IMR-90 (cell line): Measurements from ENCODE around the gene CCND1. TPM values are rescaled to one million over a fixed set of nuclear protein-coding genes. Genes with fewer than 3 reads are reported as not detected.

Source experiments
- ATAC-seq: fragments of 200-7000 bp; cut with Tn5 transposase; 2 replicates; pipeline ENCODE4 v1.9.1; 2020; ENCODE audit warnings: low read depth, mild to moderate bottlenecking, moderate library complexity
- BruUV-seq: library from RNA; stranded (reverse); fragments of 400-500 nt; replicated peaks from 2 replicates; lab custom pipeline; 2021; lab: Mats Ljungman, UMichigan
- CTCF ChIA-PET: fragments of 300-600 bp; formaldehyde crosslinking; extraction: SDS; loops from one replicate; lab custom pipeline; 2021; ENCODE audit warnings: antibody characterized with exemption; lab: Yijun Ruan, JAX
- POLR2A ChIA-PET: fragments of 300-600 bp; sonication (Branson Sonifier 250); formaldehyde crosslinking; loops from one replicate; lab custom pipeline; 2022; ENCODE audit warnings: antibody characterized with exemption; ENCODE audit not compliant: unreplicated experiment; lab: Charles Lee
- DNase-seq: peaks from one replicate; pipeline ENCODE4 v3.0.0; 2013
- H2AFZ ChIP-seq: replicated peaks from 2 replicates; pipeline ENCODE3; 2013; ENCODE audit warnings: low read length, mild to moderate bottlenecking; ENCODE audit not compliant: poor library complexity
- H2AK5ac ChIP-seq: 2 replicates; pipeline ENCODE4 v1.6.1; 2013; ENCODE audit warnings: low read depth, low read length, inconsistent platforms
- H2AK9ac ChIP-seq: replicated peaks from 2 replicates; pipeline ENCODE3; 2013; ENCODE audit warnings: mild to moderate bottlenecking, low read depth, low read length, moderate library complexity; ENCODE audit not compliant: poor library complexity
- H2BK120ac ChIP-seq: 2 replicates; pipeline ENCODE4 v1.6.1; 2013; ENCODE audit warnings: low read depth, low read length, inconsistent platforms
- H2BK15ac ChIP-seq: 3 replicates; pipeline ENCODE4 v1.6.1; 2013; ENCODE audit warnings: low read depth, low read length, inconsistent platforms
- H2BK20ac ChIP-seq: 2 replicates; pipeline ENCODE4 v1.6.1; 2013; ENCODE audit warnings: low read depth, mild to moderate bottlenecking, inconsistent platforms, low read length, moderate library complexity
- H2BK5ac ChIP-seq: 2 replicates; pipeline ENCODE4 v1.6.1; 2013; ENCODE audit warnings: mild to moderate bottlenecking, low read depth, low read length, inconsistent platforms; ENCODE audit not compliant: poor library complexity, severe bottlenecking
- H3K14ac ChIP-seq: replicated peaks from 2 replicates; pipeline ENCODE4 v1.6.1; 2013; ENCODE audit warnings: low read depth, low read length, inconsistent platforms
- H3K18ac ChIP-seq: 2 replicates; pipeline ENCODE4 v1.6.1; 2013; ENCODE audit warnings: low read depth, low read length, control low read depth
- H3K23ac ChIP-seq: 2 replicates; pipeline ENCODE4 v1.6.1; 2013; ENCODE audit warnings: low read depth, low read length, inconsistent platforms
- H3K27ac ChIP-seq: 2 replicates; pipeline ENCODE4 v1.5.1; 2013; ENCODE audit warnings: mild to moderate bottlenecking, control low read depth, low read length; ENCODE audit not compliant: insufficient read depth
- H3K27me3 ChIP-seq: 2 replicates; pipeline ENCODE4 v1.6.1; 2013; ENCODE audit warnings: low read length; ENCODE audit not compliant: control insufficient read depth, insufficient read depth
- H3K36me3 ChIP-seq: 2 replicates; pipeline ENCODE4 v1.6.1; 2013; ENCODE audit warnings: low read length, mixed read lengths; ENCODE audit not compliant: control insufficient read depth, insufficient read depth
- H3K4ac ChIP-seq: 2 replicates; pipeline ENCODE4 v1.6.1; 2013; ENCODE audit warnings: low read depth, low read length, inconsistent platforms
- H3K4me1 ChIP-seq: 2 replicates; pipeline ENCODE4 v1.6.1; 2013; ENCODE audit warnings: low read length, mixed read lengths; ENCODE audit not compliant: control insufficient read depth, insufficient read depth
- H3K4me2 ChIP-seq: 2 replicates; pipeline ENCODE4 v1.6.1; 2013; ENCODE audit warnings: low read depth, mild to moderate bottlenecking, control low read depth, low read length, moderate library complexity
- H3K4me3 ChIP-seq: 2 replicates; pipeline ENCODE4 v1.5.1; 2013; ENCODE audit warnings: low read depth, mild to moderate bottlenecking, control low read depth, low read length, moderate library complexity; ENCODE audit not compliant: insufficient read depth
- H3K56ac ChIP-seq: 2 replicates; pipeline ENCODE4 v1.6.1; 2013; ENCODE audit warnings: low read length, inconsistent platforms; ENCODE audit not compliant: insufficient read depth; ENCODE audit errors: extremely low read depth
- H3K79me1 ChIP-seq, 2 experiments: 2 replicates each; pipeline ENCODE4 v1.6.1; 2013; ENCODE audit warnings: low read length in 2 of 2, inconsistent platforms in 1 of 2, low read depth in 1 of 2
- H3K9ac ChIP-seq: 2 replicates; pipeline ENCODE4 v1.6.1; 2013; ENCODE audit warnings: low read depth, low read length, control low read depth
- H3K9me1 ChIP-seq: 2 replicates; pipeline ENCODE4 v1.6.1; 2013; ENCODE audit warnings: low read length, inconsistent platforms; ENCODE audit not compliant: insufficient read depth
- H3K9me3 ChIP-seq: 2 replicates; pipeline ENCODE4 v1.6.1; 2013; ENCODE audit warnings: low read length; ENCODE audit not compliant: control insufficient read depth, insufficient read depth
- H4K20me1 ChIP-seq: 2 replicates; pipeline ENCODE4 v1.6.1; 2013; ENCODE audit warnings: low read length, inconsistent platforms; ENCODE audit not compliant: insufficient read depth
- H4K5ac ChIP-seq: 2 replicates; pipeline ENCODE4 v1.6.1; 2013; ENCODE audit warnings: mild to moderate bottlenecking, low read depth, low read length, control low read depth
- H4K8ac ChIP-seq, 2 experiments: 2 replicates each; pipeline ENCODE4 v1.6.1; 2013; ENCODE audit warnings: low read depth in 2 of 2, low read length in 2 of 2, control low read depth in 1 of 2, inconsistent platforms in 1 of 2
- H4K91ac ChIP-seq: 2 replicates; pipeline ENCODE4 v1.6.1; 2013; ENCODE audit warnings: low read depth, low read length, inconsistent platforms; ENCODE audit not compliant: insufficient read depth
- MAZ ChIP-seq: IDR thresholded peaks from 2 replicates; pipeline ENCODE4 v1.6.1; 2012; ENCODE audit warnings: low read depth, mild to moderate bottlenecking, low read length, improper control_type of control experiment, moderate library complexity, borderline replicate concordance
- WGBS, 2 experiments: methylation state at CpG; one replicate each; pipeline versions ENCODE4 v1.1.5 to v1.1.7; 2013; ENCODE audit warnings: missing lambda C conversion rate in 2 of 2; ENCODE audit not compliant: insufficient read length in 1 of 2; ENCODE audit errors: extremely low coverage in 2 of 2; 5-methylcytosine and 5-hydroxymethylcytosine counted together
- dilution Hi-C: fragments of 300-500 bp; cut with HindIII; formaldehyde crosslinking; loops from one replicate; pipeline ENCODE4 v1.14.3; 2018; ENCODE audit warnings: low sequenced_read_pairs; ENCODE audit not compliant: unreplicated experiment
- in situ Hi-C: fragments of 300-500 bp; cut with MboI; formaldehyde crosslinking; loops from 3 replicates; pipeline ENCODE4 v1.14.3; 2019; ENCODE audit warnings: low sequenced_read_pairs, inconsistent platforms, mixed read lengths
- intact Hi-C: fragments of 100-400 bp; cut with micrococcal nuclease; formaldehyde crosslinking; loops from 2 replicates; pipeline ENCODE4 v1.10.0; 2022
- polyA plus RNA-seq, 3 experiments: library from polyadenylated mRNA; depleted of rRNA; stranded (reverse); fragments of >200 nt; gene quantifications; 2 replicates each; pipeline ENCODE4 v1.2.3, GENCODE V29; 2012; ENCODE audit warnings: low replicate concordance in 1 of 3
- total RNA-seq: library from RNA; depleted of rRNA; stranded (reverse); fragments of >200 nt; gene quantifications from 2 replicates; pipeline ENCODE4 v1.2.3, GENCODE V29; 2012
- TF ChIP-seq, protein P1 (sequence below): fragments of 150-350 bp; IDR thresholded peaks from 2 replicates; pipeline ENCODE4 v1.6.1; 2016; ENCODE audit warnings: low read depth, mild to moderate bottlenecking, low read length, moderate library complexity, borderline replicate concordance

The CCND1 gene
- total and polyA plus RNA-seq, 2 of the 4 experiments (the other 2 are of a cell fraction) = 481 to 748 TPM

DNA sequence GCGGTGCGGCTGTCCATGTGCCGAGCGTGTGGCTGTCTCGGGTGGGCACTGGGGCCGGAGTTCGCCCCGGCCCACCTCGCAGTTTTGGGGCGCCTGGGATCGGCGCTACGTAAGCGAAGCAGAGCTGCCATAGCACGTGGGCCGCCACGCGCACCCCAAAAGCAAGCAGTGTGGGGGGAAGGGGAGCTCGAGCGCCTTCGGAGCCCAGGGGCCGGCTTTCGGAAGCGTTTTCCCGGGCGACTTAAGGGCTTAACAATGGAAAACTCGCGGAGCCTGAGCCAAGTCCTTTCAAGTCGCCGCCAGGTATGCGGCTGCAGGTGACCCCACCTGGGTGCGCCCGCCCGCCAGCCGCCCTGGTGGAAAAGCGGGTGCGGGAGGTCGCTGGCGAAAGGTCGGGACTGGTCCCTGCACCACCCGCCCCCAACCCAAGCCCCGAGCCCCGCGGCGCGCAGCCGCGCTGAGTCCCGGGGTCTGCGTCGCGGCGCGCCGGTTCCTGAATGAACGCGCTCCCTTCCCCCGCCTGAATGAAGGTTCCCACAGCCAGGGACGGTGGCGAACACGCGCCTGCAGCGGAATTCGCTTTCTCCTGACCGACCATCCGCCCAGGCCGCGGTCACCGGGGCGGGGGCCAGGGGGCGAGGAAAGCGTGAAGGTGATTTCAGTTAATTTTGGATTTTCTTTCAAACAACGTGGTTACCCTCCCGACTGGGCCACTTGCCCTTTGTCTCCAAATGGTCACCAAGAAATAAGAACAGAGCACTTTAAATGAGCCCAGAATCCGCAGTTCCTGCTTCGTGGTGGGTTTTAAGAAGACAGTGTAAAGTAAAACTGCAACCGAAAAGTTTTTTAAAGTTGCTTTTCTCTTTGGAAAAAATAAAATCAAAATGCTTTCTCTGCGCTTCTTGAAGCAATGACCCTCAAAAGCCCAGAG is 2.8 kb upstream of the CCND1 start:
- Histone ChIP-seq H3K14ac (peak overlapping the region; percentile 92), H2AK9ac (peak overlapping the region; percentile 94), H3K4me3 (peak overlapping the region; percentile 44), H3K23ac (peak overlapping the region; percentile 94), H3K79me1 (peaks cover 0 to 31% of the 10 kb centered on the region in 2 experiments; a peak in 2 of 4 replicates), H4K8ac (peak overlapping the region; percentile 92 to 96), H2BK15ac (peak overlapping the region; percentile 97; the same call in 2 of the 3 replicates), H3K4me1 (peaks cover 5% of the 10 kb centered on the region), H2AK5ac (peak overlapping the region; percentile 69), H3K18ac (peak overlapping the region; percentile 78), H3K9me3 (no peaks in the 10 kb centered on the region), H2BK120ac (peak overlapping the region; percentile 91), H2BK20ac (peak overlapping the region; percentile 76), H3K9ac (peak overlapping the region; percentile 84), H3K4ac (peak overlapping the region; percentile 93), H2BK5ac (peak overlapping the region; percentile 87), H3K36me3 (peaks cover 2% of the 10 kb centered on the region; the same call in 1 of the 2 replicates), H4K5ac (peak overlapping the region; percentile 92), H4K20me1 (peaks cover 12% of the 10 kb centered on the region), H4K91ac (peak overlapping the region; percentile 85), H3K4me2 (peak overlapping the region; percentile 88), H3K27me3 (no peaks in the 10 kb centered on the region), H3K27ac (peak overlapping the region; percentile 96), H3K56ac (peak overlapping the region; percentile 81; the same call in 1 of the 2 replicates), H3K9me1 (peaks cover 9% of the 10 kb centered on the region), H2AFZ (peak overlapping the region; percentile 84)
- TF ChIP-seq MAZ = peak; percentile 48; the same call in 1 of the 2 replicates
- TF ChIP-seq, protein P1, sequence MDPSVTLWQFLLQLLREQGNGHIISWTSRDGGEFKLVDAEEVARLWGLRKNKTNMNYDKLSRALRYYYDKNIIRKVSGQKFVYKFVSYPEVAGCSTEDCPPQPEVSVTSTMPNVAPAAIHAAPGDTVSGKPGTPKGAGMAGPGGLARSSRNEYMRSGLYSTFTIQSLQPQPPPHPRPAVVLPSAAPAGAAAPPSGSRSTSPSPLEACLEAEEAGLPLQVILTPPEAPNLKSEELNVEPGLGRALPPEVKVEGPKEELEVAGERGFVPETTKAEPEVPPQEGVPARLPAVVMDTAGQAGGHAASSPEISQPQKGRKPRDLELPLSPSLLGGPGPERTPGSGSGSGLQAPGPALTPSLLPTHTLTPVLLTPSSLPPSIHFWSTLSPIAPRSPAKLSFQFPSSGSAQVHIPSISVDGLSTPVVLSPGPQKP = no peak
- dilution Hi-C loops (no loop called here), intact Hi-C loops (no loop called here), in situ Hi-C loops (loop anchor here (10.0 kb wide), 1 partner anchor 193 kb away; no protein-coding TSS in a partner anchor)
- CTCF ChIA-PET = no interaction called here
- 8% methylated on average over 33 of the region's 78 CpGs; no CpG with 5 or more reads in 1 of the 2 experiments for WGBS, 2 experiments
- POLR2A ChIA-PET = interaction anchor here (1.2 to 1.9 kb wide), 2 partner anchors 218 to 341 kb away, joined by 4 to 5 read pairs; no protein-coding TSS in a partner anchor
- DNase-seq = peak; percentile 65
- no peak for ATAC-seq
- BruUV-seq = no TSS peak
